ENCODE data around the gene PRDM15. TPM values are rescaled to one million over a fixed set of nuclear protein-coding genes. Genes with fewer than 3 reads are reported as not detected.

PRDM15 gene
- total RNA-seq, 4 donors from 2014 or later = 6.4 to 88.4 (median 21.1) TPM

DNA sequence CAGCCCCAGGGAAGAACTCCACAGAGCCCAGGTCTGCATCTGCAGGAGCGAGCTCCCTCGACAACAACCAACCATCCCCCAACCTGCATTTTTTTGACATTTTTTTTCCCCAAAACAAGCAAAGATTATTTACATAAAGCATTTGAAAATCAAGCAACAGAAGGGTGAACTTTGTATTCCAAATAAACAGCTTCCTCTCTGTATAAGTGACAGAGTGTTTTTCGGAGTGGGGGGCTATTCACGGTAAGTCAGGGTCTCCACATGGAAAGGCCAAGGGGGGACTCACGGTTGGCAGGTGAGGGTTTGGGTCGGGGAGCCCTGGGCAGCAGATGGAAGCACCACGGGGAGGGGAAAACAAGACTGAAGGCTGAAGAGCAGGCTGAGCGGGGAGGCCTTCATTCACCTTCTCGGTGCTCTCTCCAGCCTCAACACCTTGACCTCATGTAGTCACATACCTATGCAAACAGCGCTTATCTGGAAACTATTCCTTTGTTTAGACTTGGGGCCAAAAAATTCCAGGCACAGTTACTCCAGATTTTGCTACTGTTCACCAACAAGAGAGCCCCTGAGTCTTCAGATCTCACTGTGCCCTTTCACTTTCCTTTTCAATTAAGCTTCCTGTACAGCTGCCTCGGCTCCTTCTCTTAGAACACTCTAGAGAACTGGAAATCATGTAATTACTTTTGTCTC, 47.1 kb upstream of the PRDM15 start:
- Histone ChIP-seq H3K36me3 (no peaks in the 10 kb centered on the region), H3K4me1 (peaks cover 7 to 48% (median 30%) of the 10 kb centered on the region in 4 donors), H3K27ac (peak overlapping the region; percentile 83 to 90 (median 86)), H3K4me3 (peak overlapping the region; percentile 29 to 48 (median 32)), H3K27me3 (no peaks in the 10 kb centered on the region), H3K9me3 (no peaks in the 10 kb centered on the region)
- WGBS, 2 donors (ENCODE audit: low coverage in 1 of 2) = 19 to 25% methylated on average over 9 to 11 of the region's 11 CpGs
- TF ChIP-seq EP300 (IDR thresholded peaks at IDR 0.05; ENCODE audit: low read depth) (no peak), POLR2AphosphoS5 (IDR thresholded peaks at IDR 0.05) (no peak), POLR2A (IDR thresholded peaks at IDR 0.05) (no peak)
- TF ChIP-seq, protein P1, sequence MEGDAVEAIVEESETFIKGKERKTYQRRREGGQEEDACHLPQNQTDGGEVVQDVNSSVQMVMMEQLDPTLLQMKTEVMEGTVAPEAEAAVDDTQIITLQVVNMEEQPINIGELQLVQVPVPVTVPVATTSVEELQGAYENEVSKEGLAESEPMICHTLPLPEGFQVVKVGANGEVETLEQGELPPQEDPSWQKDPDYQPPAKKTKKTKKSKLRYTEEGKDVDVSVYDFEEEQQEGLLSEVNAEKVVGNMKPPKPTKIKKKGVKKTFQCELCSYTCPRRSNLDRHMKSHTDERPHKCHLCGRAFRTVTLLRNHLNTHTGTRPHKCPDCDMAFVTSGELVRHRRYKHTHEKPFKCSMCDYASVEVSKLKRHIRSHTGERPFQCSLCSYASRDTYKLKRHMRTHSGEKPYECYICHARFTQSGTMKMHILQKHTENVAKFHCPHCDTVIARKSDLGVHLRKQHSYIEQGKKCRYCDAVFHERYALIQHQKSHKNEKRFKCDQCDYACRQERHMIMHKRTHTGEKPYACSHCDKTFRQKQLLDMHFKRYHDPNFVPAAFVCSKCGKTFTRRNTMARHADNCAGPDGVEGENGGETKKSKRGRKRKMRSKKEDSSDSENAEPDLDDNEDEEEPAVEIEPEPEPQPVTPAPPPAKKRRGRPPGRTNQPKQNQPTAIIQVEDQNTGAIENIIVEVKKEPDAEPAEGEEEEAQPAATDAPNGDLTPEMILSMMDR (IDR thresholded peaks at IDR 0.05) = no peak
- intact Hi-C loops (cut with DNase I; ENCODE audit: low total_unique reads) (no loop called here), in situ Hi-C loops (cut with MboI; ENCODE audit: low pct_ligation_motif_present in 1 of 4, low pct_unique_long_range_greater_than_20kb in 1 of 4, low sequenced_read_pairs in 3 of 4) (loop anchor here in 1 of 4 donors (25.0 kb wide), 1 partner anchor 186 kb away; no protein-coding TSS in a partner anchor)
- no peak for DNase-seq

DNA sequence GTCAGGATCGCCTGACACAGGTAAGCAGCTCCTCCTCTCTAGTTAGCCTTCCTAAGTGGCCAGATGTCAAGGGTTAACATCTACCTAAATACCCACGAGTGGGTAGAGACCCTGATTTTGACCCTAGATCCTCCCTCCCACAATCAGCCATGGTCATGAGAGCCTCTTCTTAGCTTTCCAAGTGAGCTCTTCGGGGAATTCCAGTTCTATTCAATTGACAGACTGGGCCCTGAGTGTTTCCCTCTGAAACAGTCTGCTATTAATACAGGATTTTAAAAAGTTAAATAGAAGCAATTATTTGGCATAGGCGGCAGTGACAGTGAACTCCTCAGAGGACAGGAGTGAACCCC, 46.6 kb upstream of the PRDM15 start:
- H3K4me1 ChIP-seq = peaks cover 7 to 48% (median 30%) of the 10 kb centered on the region in 4 donors
- peak overlapping the region in 2 of 4 donors; percentile 32 to 48 for H3K4me3 ChIP-seq
- no peaks in the 10 kb centered on the region for H3K9me3 ChIP-seq
- H3K27ac ChIP-seq = peak overlapping the region; percentile 83 to 90 (median 86)
- no peaks in the 10 kb centered on the region for H3K27me3 ChIP-seq
- WGBS, 2 donors (ENCODE audit: low coverage in 1 of 2) = 40 to 66% methylated on average over 1 to 4 of the region's 4 CpGs
- no peak for DNase-seq
- in situ Hi-C loops (cut with MboI; ENCODE audit: low pct_ligation_motif_present in 1 of 4, low pct_unique_long_range_greater_than_20kb in 1 of 4, low sequenced_read_pairs in 3 of 4) (loop anchor here in 1 of 4 donors (25.0 kb wide), 1 partner anchor 187 kb away; no protein-coding TSS in a partner anchor), intact Hi-C loops (cut with DNase I; ENCODE audit: low total_unique reads) (no loop called here)
- TF ChIP-seq POLR2AphosphoS5 (IDR thresholded peaks at IDR 0.05) = no peak
- TF ChIP-seq EP300 (IDR thresholded peaks at IDR 0.05; ENCODE audit: low read depth) = no peak
- TF ChIP-seq, protein P1 (IDR thresholded peaks at IDR 0.05) = no peak
- no peak for TF ChIP-seq POLR2A (IDR thresholded peaks at IDR 0.05)
- H3K36me3 ChIP-seq = no peaks in the 10 kb centered on the region

DNA sequence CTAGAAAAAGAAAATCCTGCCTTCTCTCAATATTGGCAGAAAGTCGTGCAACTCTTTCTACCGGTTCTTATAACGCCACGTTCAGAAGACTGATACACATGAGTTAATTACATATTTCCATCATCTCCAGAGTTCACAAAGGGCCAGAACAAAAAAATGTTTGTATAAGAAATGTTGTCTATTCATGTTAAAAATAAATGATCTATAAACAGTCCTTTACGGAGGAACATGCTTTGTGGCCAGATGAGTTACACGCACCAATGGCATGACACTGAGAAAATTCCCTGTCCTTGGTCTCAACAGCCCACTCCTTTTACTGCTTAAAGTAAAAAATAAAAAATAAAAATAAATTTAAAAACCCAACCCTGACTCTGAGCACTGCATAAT, 45.2 kb upstream of the PRDM15 start:
- intact Hi-C loops (cut with DNase I; ENCODE audit: low total_unique reads) = no loop called here
- Histone ChIP-seq H3K4me3 (no peak overlapping the region), H3K27me3 (no peaks in the 10 kb centered on the region), H3K36me3 (no peaks in the 10 kb centered on the region), H3K27ac (peak overlapping the region; percentile 83 to 90 (median 86)), H3K9me3 (no peaks in the 10 kb centered on the region), H3K4me1 (peaks cover 7 to 44% (median 30%) of the 10 kb centered on the region in 4 donors)
- 71 to 81% methylated on average over 5 to 6 of the region's 6 CpGs for WGBS, 2 donors (ENCODE audit: low coverage in 1 of 2)
- DNase-seq = no peak
- TF ChIP-seq POLR2A (IDR thresholded peaks at IDR 0.05) = no peak
- in situ Hi-C loops (cut with MboI; ENCODE audit: low pct_ligation_motif_present in 1 of 4, low pct_unique_long_range_greater_than_20kb in 1 of 4, low sequenced_read_pairs in 3 of 4) = loop anchor here in 1 of 4 donors (25.0 kb wide), 1 partner anchor 112 kb away; no protein-coding TSS in a partner anchor

DNA sequence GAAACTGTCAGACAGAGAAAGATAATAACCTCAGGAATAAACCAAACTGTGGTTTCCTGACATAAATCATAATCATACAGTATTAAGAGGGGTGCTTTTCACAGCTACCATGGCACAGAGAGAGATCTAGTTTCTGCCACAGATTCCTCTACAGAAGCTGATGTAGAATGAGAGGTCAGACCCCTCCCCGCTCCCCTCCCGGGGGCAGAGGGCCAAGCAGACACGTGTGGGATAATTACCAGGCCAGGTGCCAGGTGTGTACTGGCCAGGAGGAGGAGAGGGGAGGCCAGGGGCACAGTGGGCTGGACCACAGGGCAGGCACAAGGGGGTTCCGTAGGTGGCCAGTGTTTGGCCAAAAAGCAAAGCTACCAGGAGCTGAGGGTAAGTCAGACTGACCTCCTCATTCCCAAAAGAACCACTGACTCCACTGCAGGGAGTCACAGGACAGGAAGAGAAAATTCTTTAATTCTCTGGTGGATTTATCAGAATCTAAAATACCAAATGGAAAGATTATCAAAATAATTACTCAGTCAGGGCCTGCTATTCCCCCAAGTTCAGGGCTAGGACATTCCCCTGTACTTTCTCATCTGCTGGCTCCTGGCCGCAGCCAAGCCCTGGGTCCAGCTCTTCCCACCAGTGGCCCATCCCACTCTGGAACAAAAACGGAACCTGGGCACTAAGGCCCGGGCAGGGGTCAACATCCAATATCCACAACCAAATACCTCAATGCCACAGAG, 44.7 kb upstream of the PRDM15 start:
- in situ Hi-C loops (cut with MboI; ENCODE audit: low pct_ligation_motif_present in 1 of 4, low pct_unique_long_range_greater_than_20kb in 1 of 4, low sequenced_read_pairs in 3 of 4) = loop anchor here in 1 of 4 donors (25.0 kb wide), 1 partner anchor 111 kb away; no protein-coding TSS in a partner anchor
- TF ChIP-seq POLR2AphosphoS5 (IDR thresholded peaks at IDR 0.05) (no peak), POLR2A (IDR thresholded peaks at IDR 0.05) (no peak), EP300 (IDR thresholded peaks at IDR 0.05; ENCODE audit: low read depth) (no peak)
- TF ChIP-seq, protein P1 (IDR thresholded peaks at IDR 0.05) = no peak
- peak overlapping the region; percentile 83 to 90 (median 86) for H3K27ac ChIP-seq
- intact Hi-C loops (cut with DNase I; ENCODE audit: low total_unique reads) = no loop called here
- peaks cover 7 to 39% (median 30%) of the 10 kb centered on the region in 4 donors for H3K4me1 ChIP-seq
- no peaks in the 10 kb centered on the region for H3K27me3 ChIP-seq
- 50 to 55% methylated on average over 2 to 7 of the region's 7 CpGs for WGBS, 2 donors (ENCODE audit: low coverage in 1 of 2)
- no peak overlapping the region for H3K4me3 ChIP-seq
- H3K36me3 ChIP-seq = no peaks in the 10 kb centered on the region
- no peak for DNase-seq
- no peaks in the 10 kb centered on the region for H3K9me3 ChIP-seq

Data from transverse colon (tissue), 4 donors.